NB4 (cell line): Measurements from ENCODE around the gene BPIFA3.
"Not testable (repeated sequence)": the region's sequence is repeated elsewhere in the genome, so short reads cannot be mapped to it uniquely, and the experiment has no call there.

Source experiments
- DNase-seq: peaks from one replicate; pipeline ENCODE4 v3.0.0; 2010; ENCODE audit warnings: low read depth
- H3K4me3 ChIP-seq: one replicate; pipeline ENCODE4 v1.5.1; 2011; ENCODE audit warnings: mild to moderate bottlenecking, low read depth, low read length, moderate library complexity
- MYC ChIP-seq: IDR thresholded peaks from 2 replicates; pipeline ENCODE4 v1.6.1; 2011; ENCODE audit warnings: low read depth, low read length
- POLR2A ChIP-seq: IDR thresholded peaks from 2 replicates; pipeline ENCODE4 v1.6.1; 2011; ENCODE audit warnings: mild to moderate bottlenecking; ENCODE audit not compliant: insufficient read length; ENCODE audit errors: extremely low read depth
- TF ChIP-seq, protein P1 (sequence below): IDR thresholded peaks from one replicate; pipeline ENCODE4 v1.5.1; 2012; ENCODE audit warnings: low read depth, low read length
- TF ChIP-seq, protein P2 (sequence below): IDR thresholded peaks from 2 replicates; pipeline ENCODE4 v1.6.1; 2011; ENCODE audit warnings: low read depth, low read length

BPIFA3 gene

DNA sequence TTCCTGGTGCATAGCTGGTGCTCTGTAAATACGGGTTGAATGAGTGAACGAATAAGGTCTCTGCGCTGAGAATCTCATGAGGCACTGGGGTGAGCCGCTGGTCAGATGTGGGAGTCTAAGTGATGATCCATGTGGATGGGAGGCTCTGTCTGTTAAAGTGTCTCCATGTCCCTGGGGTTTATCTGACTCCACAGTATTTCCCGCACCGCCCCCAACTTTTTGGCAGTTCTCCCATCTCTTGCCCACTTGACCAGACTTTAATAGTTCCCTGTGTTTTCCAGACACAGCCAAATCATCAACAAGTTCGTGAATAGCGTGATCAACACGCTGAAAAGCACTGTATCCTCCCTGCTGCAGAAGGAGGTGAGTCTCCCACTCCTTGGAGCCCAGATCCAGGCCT is 39.3 kb upstream of the BPIFA3 start:
- TF ChIP-seq, protein P1, sequence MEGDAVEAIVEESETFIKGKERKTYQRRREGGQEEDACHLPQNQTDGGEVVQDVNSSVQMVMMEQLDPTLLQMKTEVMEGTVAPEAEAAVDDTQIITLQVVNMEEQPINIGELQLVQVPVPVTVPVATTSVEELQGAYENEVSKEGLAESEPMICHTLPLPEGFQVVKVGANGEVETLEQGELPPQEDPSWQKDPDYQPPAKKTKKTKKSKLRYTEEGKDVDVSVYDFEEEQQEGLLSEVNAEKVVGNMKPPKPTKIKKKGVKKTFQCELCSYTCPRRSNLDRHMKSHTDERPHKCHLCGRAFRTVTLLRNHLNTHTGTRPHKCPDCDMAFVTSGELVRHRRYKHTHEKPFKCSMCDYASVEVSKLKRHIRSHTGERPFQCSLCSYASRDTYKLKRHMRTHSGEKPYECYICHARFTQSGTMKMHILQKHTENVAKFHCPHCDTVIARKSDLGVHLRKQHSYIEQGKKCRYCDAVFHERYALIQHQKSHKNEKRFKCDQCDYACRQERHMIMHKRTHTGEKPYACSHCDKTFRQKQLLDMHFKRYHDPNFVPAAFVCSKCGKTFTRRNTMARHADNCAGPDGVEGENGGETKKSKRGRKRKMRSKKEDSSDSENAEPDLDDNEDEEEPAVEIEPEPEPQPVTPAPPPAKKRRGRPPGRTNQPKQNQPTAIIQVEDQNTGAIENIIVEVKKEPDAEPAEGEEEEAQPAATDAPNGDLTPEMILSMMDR = no peak
- TF ChIP-seq MYC (no peak), POLR2A (no peak)
- TF ChIP-seq, protein P2, sequence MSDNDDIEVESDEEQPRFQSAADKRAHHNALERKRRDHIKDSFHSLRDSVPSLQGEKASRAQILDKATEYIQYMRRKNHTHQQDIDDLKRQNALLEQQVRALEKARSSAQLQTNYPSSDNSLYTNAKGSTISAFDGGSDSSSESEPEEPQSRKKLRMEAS = no peak
- H3K4me3 ChIP-seq = no peak overlapping the region
- no peak for DNase-seq

DNA sequence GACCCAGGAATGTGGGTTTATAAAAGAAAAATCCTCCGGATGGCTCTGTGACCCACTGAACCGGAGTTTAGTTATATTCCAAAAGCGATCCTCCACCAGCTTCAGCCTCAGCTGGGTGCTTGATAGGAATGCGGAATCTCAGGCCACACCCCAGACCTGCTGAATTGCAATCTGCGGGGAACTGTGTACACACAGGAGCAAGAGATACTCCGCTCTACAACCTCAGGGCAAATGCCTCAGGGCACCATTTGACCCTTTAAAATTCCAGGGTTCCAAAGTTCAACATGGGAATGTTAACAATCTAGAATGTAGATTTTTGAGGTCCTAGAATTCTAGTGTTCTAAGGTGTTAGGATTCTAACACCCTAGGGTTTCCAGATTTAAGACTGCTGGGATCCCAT is 38.4 kb upstream of the BPIFA3 start:
- no peak for DNase-seq
- TF ChIP-seq, protein P1 = no peak
- TF ChIP-seq, protein P2 = no peak
- no peak for TF ChIP-seq MYC
- TF ChIP-seq POLR2A = no peak
- no peak overlapping the region for H3K4me3 ChIP-seq

DNA sequence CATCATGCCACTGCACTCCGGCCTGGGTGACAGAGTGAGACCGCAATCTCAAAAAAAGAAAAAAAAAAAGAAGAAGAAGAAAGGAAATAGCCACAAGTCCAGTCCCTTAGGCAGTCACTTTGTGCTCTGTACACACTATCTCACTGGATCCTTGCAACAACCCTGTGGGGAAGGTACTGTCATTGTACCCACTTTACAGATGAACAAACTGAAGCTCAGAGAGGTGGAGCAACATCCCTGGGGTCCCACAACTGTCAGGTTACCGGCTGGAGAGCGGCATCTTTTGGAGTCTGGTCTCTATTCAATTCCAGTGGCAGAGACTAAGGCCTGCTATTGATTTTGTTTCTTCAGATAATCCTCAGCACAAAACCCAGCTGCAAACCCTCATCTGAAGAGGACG is 37.0 kb upstream of the BPIFA3 start:
- TF ChIP-seq, protein P1 = no peak
- TF ChIP-seq MYC (no peak), POLR2A (no peak)
- TF ChIP-seq, protein P2 = no peak
- DNase-seq = no peak

DNA sequence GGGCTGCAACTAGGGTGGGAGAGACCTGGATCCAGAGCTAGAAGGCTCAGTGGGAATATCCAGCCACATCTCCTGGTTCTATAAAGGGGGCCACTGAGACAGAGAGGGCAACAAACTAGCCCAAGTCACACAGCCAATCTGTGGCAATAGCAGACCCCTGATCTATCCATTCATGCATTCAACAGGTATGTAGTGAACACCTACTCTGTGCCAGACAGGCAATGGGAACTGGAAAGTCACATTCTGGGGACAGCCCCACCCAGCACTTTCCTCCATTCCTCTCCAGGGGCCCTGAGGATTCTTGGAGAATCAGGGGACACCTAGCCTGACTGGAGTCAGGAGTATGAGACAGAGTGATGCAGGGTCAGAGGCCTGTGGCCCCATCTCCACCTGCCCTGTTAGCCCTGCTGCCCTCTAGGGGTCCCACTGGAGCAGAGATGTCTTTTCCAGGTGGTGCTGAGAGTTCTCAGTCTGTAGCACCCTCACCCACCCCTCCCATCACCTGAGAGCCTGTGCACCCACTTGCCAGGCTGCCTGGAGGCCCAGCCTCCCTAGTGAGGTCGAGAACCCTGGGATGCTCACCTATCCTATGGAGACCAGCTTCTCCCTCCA is 35.6 kb upstream of the BPIFA3 start:
- H3K4me3 ChIP-seq = no peak overlapping the region
- no peak for DNase-seq
- TF ChIP-seq POLR2A (no peak), MYC (no peak)
- TF ChIP-seq, protein P2 = no peak
- TF ChIP-seq, protein P1 = peak; percentile 18

More for the DNA sequence above, 37.0 kb upstream of the BPIFA3 start:
- H3K4me3 ChIP-seq = no peak overlapping the region

DNA sequence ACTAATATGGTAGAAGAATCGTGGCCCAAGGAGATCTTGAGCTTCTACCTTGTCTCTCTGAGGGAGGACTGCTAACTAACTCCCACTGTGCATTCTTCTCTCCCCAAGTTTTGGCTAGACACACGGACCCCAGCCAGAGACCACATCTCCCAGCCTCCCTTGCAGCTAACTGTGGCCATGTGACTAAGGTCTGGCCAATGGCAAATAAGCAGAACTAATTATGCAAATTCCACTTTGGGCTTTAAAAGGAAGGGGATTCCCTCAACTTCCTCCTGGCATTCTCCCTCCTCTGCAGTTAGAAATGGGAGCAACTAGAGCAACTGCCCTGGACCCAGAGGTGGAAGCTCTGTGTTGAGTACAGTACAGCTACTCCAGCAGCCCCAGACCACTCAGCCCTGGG is 33.8 kb upstream of the BPIFA3 start:
- H3K4me3 ChIP-seq = no peak overlapping the region
- DNase-seq = peak; percentile 35
- TF ChIP-seq, protein P2 = peak; percentile 73
- TF ChIP-seq, protein P1 = no peak
- no peak for TF ChIP-seq MYC

DNA sequence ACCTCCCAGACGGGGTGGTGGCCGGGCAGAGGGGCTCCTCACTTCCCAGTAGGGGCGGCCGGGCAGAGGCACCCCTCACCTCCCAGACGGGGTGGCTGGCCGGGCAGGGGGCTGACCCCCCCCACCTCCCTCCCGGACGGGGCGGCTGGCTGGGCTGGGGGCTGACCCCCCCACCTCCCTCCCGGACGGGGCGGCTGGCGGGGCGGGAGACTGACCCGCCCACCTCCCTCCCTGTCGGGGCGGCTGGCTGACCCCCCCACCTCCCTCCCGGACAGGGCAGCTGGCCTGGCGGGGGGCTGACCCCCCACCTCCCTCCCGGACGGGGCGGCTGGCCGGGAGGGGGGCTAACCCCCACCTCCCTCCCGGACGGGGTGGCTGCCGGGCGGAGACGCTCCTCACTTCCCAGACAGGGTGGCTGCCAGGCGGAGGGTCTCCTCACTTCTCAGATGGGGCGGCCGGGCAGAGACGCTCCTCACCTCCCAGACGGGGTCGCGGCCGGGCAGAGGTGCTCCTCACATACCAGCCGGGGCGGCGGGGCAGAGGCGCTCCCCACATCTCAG is 32.0 kb upstream of the BPIFA3 start:
- H3K4me3 ChIP-seq, DNase-seq: not testable (repeated sequence)
